ENCODE measurements around the gene MYH11. TPM values are rescaled to one million over a fixed set of nuclear protein-coding genes. Genes with fewer than 3 reads are reported as not detected.
A peak's percentile ranks its signal among the peaks of the same experiment; 100 is the strongest.

MYH11 gene
- total and polyA plus RNA-seq, 2 of the 13 experiments (the other 11 are each of a cell fraction or from before 2014, with no cell fraction given), result not detected

- peaks cover 12 to 42% of the 10 kb centered on the region in 2 experiments for H3K36me3 ChIP-seq (replicated peaks in 1 of 2; ENCODE audit: control insufficient read depth in 1 of 2, insufficient read depth in 2 of 2, low read length in 2 of 2)
- intact Hi-C loops (cut with micrococcal nuclease; ENCODE audit: unreplicated experiment) (no loop called here), in situ Hi-C loops (cut with HindIII; ENCODE audit: extremely low pct_ligation_motif_present, low pct_unique_long_range_greater_than_20kb) (no loop called here)
- H3K27me3 ChIP-seq (ENCODE audit: control insufficient read depth in 1 of 2, insufficient read depth in 2 of 2, low read length in 2 of 2), result no peaks in the 10 kb centered on the region
- no TSS peak for BruUV-seq (replicated peaks)
- no peaks in the 10 kb centered on the region for H3K9me3 ChIP-seq (ENCODE audit: low read length)
- H3K4me1 ChIP-seq (ENCODE audit: insufficient read depth, low read length), result peaks cover 21% of the 10 kb centered on the region
- ATAC-seq (peak; percentile 41; the same call in 2 of the 3 replicates), FAIRE-seq (no peak), DNase-seq (ENCODE audit: low spot score) (no peak)
- H3K79me2 ChIP-seq (ENCODE audit: insufficient read depth, low read length), result peaks cover 18% of the 10 kb centered on the region
- H4K20me1 ChIP-seq (ENCODE audit: insufficient read depth, low read length), result no peaks in the 10 kb centered on the region
- 83% methylated on average over 5 of the region's 5 CpGs for WGBS (ENCODE audit: low lambda C conversion rate)
- ChIA-PET POLR2A (interaction anchor here (3.4 kb wide), 1 partner anchor 7 kb away, joined by 18 read pairs; the partner anchor contains the start of gene CEP20), CTCF (ENCODE audit: low intra/inter-chr PET ratio, low total read pairs) (no interaction called here)
- H2AFZ ChIP-seq (ENCODE audit: low read length), result no peak overlapping the region
- no peak overlapping the region for H3K27ac ChIP-seq (ENCODE audit: extremely low read length, insufficient read depth, low read length)
- H3K4me2 ChIP-seq (ENCODE audit: low read depth, low read length), result no peak overlapping the region
- TF ChIP-seq TGIF2 (CRISPR knock-in tag; IDR thresholded peaks at IDR 0.05) (0 out of 2 replicates have a peak, but pooled peaks have one; percentile 31), ZFY (CRISPR knock-in tag; IDR thresholded peaks at IDR 0.05) (0 out of 2 replicates have a peak, but pooled peaks have one; percentile 10), ZNF7 (CRISPR knock-in tag; IDR thresholded peaks at IDR 0.05) (peak; percentile 84), KAT2B (IDR thresholded peaks at IDR 0.05; ENCODE audit: borderline replicate concordance, low read depth, low read length) (no peak), HNRNPUL1 (IDR thresholded peaks at IDR 0.05; ENCODE audit: low read depth, low read length) (no peak), SRSF1 (optimal IDR thresholded peaks at IDR 0.05; ENCODE audit: low read depth, low read length) (no peak), POLR2G (IDR thresholded peaks at IDR 0.05; ENCODE audit: low read depth, low read length) (no peak; the same call in 1 of the 2 replicates), SSRP1 (CRISPR knock-in tag; IDR thresholded peaks at IDR 0.05) (0 out of 2 replicates have a peak, but pooled peaks have one; percentile 71), PITX1 (CRISPR knock-in tag; IDR thresholded peaks at IDR 0.05) (no peak)
- no peak overlapping the region for H3K9ac ChIP-seq (ENCODE audit: insufficient read depth, low read depth, low read length)
- H3K4me3 ChIP-seq (replicated peaks in 1 of 3; ENCODE audit: insufficient read depth in 1 of 3, low read depth in 2 of 3, low read length in 3 of 3), result no peak overlapping the region
Observed at GRCh38 chr16:15880434-15881308, 23.8 kb upstream of the MYH11 start.

Data from HepG2 (cell line).